Hypothalamus (tissue), 51 donors: ENCODE measurements around the gene DNAJB2.

Source experiments
- DNase-seq, 51 donors: peaks; one replicate each; lab custom pipeline; 2025; lab: John Stamatoyannopoulos, UW

Gene DNAJB2

DNA sequence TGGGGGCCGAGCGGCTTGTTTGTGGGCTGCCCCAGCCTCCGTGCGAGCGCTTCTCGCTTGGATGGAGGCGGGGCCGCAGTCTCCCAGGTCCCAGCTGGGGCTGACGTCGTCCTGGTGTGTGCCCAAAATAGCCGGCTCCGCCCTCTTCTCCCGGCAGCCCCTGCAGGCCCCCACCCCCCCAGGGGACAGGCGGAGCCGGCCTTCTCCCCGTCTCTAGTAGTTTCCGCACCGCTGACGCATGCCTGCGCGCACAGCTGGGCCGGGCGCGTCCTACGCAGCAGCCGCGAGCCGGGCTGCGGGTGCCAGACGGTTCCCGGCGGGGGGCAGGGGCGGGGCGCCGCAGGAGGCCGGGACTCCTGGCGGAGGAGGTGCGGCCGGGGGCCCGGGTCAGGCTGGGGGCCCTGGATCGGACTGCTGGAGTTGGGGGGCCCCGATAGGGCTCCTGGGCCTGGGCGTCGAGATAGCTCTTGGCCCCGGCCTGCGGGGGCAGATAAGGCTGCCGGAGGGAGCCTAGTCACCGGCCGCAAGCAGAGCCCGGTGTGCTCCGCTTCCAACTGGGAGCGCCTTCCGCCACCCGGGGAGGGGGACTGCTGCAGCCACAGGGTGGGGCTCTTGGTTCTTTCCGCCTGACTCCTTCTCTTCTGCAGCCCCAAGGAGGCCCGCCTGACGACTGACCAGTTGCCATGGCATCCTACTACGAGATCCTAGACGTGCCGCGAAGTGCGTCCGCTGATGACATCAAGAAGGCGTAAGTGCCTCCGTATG lies at the start of gene DNAJB2:
Gene DNAJB2, plus strand, starts transcription at position 216 of the 765 bp plus-strand sequence. Its CDS starts 468 bp downstream, at position 684.
- peak; percentile 71 to 99 (median 98) for DNase-seq

DNA sequence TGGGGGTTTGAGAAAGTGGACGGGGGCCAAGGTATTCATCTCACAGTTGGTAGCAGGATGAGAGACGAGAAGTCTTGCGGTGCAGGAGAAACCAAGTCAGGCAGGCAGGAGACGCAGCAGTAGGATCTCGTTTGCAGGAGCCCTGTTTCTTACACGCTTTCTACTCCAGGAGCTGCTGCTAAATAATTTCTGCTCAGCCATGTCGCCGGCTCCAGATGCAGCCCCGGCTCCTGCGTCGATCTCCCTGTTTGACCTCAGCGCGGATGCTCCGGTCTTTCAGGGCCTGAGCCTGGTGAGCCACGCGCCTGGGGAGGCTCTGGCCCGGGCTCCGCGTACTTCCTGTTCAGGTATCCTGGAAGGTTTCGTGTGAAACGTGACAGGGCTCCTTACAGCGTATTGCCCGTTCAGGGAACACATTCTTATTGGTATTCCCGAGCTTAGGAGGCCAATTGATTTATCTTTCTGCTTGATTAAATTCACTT lies 49.1 kb upstream of the DNAJB2 start:
- peak in 5 of 51 donors; percentile 23 to 59 (median 44) for DNase-seq

DNA sequence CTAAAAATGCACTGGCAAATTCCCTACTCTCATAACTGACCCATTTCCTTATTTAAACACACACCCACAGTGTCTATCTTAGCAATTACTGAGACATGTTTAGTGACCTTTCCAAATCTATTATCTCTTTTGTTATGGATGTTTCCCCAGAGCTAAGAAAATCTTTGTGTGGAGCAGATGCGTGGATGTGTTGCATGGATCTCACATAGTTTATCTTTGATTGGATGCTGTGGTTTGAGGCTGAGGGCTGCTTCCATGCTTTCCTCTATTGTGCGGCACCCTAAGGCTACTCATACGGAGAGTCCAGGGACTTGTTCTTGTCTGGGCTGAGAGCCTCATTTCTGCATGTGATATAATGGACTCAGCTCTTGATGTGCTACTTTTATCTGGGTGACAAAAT lies 44.8 kb upstream of the DNAJB2 start:
- DNase-seq: no peak

DNA sequence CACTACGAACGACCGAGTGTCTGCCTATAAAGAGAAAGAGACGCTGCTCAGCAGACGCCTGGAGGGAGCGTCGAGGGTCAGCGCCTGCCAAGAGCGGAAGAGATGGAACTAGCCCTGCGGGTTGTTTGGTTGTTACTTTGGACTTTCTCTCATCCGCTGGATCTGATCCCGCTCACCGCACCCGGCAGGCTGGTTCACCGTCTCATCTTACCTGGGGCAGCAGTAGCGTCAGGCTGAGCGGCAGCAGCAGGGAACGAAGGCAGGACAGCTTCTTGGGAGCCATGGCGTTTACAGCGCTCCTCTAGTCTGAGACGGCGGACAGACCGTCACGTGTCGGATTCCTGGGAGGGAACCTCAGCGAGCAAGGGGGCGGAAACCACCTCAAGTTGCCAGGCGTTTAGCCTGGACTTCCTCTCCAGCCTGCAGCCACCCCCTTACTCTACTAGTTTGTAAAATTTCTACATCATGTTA lies 35.8 kb upstream of the DNAJB2 start:
- DNase-seq: no peak

DNA sequence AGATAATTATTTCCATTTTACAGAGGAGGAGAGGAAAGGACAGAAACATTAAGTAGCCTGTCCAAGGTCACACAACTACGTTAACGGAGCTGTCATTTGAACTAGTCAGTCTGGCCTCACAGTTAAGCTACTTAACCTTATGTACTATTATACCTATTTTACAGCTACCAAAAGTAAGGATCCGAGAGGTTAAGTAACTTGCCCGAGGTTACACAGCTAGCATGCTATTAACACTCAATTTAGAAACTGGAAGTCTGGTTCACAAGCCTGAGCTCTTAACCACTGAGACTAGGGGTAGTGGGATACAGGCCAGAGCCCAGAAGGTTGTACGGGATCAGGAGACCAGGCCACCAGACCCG lies 34.4 kb upstream of the DNAJB2 start:
- no peak for DNase-seq

DNA sequence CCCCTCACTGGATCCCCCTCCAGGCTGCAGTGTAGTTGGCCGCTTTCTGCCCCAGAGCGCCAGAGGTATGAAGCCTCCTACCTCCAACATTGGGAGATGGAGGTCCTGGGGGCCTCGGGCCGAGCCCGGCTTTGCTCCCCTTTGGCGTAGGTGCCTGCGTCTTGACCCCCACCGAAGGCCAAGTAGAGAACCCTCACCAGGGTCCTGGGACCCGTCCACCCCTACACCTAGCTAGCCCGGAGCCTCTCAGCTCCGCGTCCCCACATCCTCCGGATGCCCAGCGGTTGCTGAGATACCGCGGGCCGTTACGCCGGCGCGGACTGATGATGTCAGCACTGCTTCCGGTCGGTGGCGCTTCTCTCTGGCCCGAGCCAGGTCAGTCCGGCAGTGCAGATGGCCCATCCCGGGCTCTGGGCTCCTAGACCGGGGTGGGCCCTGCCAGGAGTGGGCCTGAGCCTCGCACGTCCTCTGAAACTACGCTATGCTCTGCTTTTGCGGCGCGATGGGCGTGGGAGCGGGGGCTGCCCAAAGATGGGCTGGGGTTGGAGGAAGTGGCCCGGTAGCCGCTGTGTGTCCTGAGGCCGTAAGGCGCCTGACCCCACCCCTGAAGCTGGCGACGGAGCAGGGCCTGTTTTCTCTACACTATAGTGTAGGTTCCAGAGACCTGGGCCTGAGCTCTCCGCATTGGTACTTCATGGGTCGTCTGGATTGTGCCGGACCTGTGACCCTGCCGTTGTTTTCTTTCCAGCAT lies 33.8 kb upstream of the DNAJB2 start, which contains the start of the genes GLB1L and STK16:
Gene GLB1L, minus strand, starts transcription at position 297 of the 751 bp plus-strand sequence. CDS start 1,871 bp downstream, outside the sequence.
Gene STK16, plus strand, starts transcription at position 332 of the 751 bp plus-strand sequence. CDS start 521 bp downstream, outside the sequence.
- DNase-seq: peak; percentile 36 to 97 (median 88)

DNA sequence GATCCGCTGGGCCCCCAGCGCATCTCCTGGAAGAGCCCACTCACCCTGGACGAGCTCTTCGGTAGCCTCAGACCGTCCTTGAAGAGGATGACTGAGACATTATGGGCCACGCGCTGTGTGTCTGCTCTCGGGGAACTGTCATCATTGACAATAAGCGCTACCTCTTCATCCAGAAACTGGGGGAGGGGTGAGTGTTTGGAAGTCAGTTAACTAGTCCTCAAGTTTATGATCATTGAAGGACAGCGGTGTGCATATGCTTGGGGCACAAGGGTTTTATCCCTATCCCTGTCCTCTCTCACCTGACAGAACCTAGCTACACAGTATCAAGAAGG lies 33.3 kb upstream of the DNAJB2 start:
- no peak for DNase-seq

DNA sequence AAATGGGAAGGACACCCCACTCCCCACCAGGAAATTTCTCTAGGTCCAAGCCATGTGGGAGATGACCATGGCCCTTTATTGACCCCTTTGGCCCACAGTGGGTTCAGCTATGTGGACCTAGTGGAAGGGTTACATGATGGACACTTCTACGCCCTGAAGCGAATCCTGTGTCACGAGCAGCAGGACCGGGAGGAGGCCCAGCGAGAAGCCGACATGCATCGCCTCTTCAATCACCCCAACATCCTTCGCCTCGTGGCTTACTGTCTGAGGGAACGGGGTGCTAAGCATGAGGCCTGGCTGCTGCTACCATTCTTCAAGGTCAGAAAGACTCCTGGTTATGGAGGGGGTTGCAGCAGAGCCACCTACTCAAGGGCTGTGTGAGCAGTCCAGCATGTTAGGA lies 32.6 kb upstream of the DNAJB2 start:
- no peak for DNase-seq

DNA sequence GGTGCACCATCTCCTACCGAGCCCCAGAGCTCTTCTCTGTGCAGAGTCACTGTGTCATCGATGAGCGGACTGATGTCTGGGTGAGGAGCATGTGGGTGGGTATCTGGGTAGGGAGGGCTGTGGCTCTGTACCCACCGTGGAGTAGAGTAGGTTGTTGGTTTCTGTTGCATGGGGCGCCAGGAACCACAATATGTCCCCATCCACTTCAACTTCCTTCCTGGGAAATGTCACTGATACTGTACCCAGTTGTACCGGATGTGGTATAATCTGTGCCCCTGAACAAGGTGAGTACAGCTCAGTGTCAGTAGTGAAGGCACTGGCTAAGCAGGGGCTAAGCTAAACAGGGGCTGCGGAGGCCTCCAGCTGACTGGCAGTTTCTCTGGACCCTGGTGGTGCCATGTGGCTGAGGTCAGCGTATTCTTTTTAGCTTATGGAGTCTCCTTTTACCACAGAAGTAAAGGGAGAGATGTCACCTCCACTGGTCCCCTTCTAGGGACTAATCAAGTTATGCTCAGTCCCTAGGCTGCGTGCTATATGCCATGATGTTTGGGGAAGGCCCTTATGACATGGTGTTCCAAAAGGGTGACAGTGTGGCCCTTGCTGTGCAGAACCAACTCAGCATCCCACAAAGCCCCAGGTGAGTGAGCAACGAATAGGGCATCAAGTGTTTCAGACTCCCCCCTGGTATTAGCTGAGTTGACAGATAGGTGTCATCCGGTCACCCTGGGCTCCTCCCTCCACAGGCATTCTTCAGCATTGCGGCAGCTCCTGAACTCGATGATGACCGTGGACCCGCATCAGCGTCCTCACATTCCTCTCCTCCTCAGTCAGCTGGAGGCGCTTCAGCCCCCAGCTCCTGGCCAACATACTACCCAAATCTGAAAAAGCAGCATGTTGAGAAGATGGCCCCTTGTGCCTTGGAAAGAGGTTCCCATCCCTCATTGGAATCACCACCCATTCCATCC lies 31.2 kb upstream of the DNAJB2 start:
- DNase-seq: no peak

DNA sequence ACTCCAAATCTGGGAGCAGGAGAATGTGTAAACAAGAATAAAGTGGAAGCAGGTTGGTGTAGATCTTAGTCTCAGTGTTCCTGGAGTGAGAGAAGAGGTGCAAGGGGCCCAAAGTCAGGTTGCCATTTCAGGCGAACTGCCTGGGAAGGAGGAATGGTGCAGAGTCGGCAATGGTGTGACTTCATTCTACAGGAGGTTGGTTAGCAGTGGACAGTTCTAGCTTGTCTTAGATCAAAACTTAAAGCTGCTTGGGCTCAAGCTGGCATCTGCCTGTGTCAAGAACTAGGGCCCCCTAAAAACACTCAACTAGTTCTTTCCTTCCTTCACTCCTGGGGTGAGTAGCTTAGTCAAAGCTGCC lies 30.3 kb upstream of the DNAJB2 start:
- no peak for DNase-seq

DNA sequence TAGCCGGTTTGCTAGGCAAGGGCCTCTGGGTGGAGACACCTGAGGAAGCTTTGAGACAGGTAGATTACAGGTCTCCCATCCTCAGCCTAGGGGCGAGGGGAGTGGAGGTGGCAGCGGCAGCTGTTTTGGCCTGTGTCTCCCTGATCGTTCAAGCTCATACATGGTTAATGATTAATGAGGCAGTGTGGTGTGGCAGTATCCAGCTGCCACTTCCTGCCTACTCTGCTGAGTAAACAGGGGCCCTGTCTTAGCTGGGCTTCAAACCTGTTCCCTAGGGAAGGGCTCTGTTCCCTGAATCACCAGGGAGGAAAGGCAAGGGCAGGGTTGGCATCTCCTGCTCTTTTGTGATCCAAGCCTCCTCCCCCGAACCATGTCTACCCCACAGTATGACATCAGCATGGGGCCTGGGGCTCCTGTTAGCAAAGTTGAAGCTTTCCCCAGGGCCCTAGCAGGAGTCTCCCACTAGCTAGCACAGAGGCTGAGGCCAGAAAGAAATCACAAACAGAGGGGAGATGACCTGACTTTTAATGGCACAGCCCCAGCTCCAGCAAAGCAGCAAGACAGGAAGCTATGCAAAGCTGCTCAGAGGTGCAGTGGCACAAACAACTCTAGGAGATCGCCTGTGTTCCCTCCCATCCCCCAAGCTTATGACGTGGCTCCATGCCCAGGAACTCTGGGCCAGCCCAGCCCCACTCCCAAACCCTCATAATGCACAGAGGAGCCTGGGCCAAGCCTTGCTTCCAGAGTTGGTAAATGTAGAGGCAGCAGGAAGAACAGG lies 29.8 kb upstream of the DNAJB2 start:
- peak in 39 of 51 donors; percentile 8 to 87 (median 54) for DNase-seq

DNA sequence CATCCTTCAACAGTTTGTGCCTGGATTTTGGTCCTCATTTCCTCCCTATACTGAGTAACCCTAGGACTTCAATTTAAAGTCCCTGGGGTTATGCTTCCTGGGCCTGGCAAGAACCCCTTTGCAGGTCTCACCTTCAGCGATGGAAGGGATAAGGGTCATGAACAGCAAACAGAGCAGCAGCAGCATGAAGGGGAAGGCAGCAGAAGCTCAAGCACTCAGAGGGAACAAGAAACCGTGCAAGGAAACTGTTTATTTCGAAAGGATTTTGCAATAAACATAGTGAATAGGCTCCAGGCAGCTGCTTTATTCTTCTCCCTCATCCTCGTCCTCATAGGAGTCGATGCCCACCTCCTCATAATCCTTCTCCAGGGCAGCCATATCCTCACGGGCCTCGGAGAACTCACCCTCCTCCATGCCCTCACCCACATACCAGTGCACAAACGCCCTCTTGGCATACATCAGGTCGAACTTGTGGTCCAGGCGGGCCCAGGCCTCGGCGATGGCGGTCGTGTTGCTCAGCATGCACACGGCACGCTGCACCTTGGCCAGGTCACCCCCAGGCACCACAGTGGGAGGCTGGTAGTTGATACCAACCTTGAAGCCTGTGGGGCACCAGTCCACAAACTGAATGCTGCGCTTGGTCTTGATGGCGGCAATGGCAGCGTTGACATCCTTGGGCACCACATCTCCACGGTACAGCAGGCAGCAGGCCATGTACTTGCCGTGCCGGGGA lies 29.0 kb upstream of the DNAJB2 start:
- DNase-seq: no peak

DNA sequence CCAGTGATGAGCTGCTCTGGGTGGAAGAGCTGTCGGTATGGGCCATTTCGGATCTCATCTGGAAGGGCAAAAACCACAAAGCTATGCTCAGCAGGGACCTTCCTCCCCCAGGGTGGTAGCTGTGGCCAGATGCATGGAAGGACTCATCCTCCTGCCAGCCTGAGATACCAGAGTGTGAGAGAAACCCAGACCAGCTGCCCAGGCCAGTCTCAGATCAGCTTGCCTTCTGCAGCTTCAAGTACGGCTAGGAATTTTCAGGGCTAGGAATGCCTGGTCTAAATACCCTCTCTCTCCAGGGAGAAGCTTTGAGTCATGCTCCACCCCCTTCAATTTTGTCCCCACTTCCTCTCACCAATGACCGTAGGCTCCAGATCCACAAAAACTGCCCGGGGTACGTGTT lies 27.5 kb upstream of the DNAJB2 start:
- DNase-seq: no peak

DNA sequence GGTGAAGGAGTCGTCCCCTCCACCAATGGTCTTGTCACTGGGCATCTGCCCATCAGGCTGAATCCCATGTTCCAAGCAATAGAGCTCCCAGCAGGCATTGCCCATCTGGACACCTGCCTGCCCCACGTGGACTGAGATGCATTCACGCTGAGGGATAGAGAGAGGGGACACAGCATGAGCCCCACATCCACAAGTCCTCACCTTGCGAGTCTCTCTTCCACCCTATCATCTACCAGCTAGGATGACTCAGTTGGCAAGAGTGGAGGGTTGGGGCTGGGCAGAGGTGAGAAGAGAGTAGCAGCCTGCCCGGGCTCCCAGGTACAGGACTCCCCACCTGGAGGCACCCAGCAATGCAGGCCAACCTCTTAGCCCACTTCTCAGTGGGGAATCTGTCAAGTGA lies 27.1 kb upstream of the DNAJB2 start:
- DNase-seq: no peak

DNA sequence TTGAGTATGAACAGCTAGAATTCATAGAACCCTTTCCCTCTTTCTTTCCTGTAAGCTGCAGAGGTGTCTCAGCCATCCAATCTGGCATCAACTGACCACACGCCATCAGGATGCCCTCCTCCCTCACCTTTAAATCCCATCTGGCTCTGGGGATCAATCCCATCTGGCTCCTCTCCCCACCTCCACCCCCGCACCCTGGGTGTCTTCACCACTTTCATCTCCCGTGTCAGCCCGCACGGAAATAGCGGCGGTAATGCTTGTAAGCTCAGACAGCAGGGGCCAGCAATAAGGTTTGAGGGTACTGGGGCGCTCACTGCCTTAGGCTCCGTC lies 26.6 kb upstream of the DNAJB2 start:
- DNase-seq: peak in 1 of 51 donors; percentile 12

DNA sequence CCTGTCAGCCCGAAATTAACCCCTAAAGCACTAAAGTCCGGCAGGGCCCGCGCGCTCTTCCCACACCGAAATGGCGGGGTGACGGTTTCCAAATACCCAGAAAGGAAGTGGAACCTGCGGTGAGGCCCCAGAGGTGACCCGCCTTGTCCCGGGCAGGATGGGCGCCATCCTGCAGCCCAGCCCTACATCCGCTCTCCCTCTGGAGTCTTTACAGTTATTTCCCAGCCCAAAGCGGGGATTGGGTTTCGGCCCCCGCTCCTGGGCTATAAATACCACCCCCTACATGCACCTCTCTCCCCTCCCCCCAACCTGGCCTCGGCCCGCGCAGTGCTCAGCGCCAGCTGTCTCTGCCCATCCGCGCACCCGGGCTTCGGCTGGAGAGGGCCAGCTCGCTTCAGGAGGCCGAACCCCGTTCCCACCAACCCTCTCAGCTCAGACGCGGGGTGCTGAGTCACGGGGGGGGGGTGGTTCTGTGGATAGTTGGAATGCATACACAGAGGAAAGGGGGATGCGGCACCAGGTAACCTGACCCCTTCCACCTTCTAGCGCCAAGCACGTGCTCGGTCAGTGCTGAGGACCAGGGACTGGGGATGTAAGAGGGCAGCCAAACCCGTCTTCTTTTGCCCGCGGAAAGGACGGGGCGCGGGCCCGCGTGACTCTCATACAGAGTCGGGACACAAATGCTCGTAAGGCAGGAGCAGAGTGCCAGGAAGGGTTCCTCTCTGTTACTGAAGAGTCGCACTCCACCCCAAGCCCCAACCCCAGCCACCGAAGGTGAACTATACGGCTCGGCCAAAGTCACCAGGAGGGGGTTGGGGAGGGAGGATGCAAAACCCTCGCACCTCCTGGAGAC lies 26.0 kb upstream of the DNAJB2 start, which contains the start of gene TUBA4B:
Gene TUBA4B, plus strand, starts transcription at position 344 of the 853 bp plus-strand sequence. Its CDS starts 165 bp downstream, at position 509.
- peak in 18 of 51 donors; percentile 14 to 52 (median 38) for DNase-seq

DNA sequence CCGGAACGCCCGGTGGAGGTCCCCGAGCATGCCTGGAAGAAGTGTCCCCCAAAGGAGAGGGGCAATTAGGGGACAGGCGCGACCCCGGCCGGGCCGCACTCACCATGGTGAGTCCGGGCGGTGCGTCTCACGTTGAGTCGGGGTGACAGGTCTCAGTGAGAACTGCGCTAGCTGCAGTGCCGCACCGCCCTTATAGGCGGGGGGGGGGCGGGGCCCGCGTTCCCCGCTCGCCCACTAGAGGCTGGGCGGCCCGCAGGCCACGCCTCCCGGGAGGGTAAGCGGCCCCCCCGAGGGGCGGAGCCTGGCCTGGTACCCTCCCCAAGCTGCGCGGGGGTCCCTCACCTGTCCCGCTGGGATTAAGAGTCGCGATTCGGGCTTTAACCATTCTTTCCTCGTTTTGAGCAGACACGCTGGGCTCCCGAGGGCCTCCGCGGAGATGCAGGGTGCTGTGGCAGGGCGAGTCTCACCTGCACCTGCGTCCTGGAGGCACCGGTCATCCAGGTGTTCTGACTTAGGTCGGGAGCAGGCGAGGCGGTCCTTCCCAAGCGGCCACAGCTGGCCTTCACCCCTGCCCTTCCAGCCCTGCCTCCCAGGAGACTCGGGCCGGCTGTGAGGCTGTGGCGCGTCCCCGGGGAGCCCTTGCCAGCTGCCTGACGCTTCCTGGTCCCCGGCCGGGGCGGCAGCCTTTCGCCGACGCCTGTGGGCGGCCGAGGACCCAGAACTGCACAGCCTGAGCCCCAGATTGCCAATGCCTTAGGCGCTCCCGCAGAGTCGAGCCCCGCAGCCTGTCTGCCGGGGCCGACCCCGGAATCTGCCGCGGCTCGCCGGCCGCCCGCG lies 25.2 kb upstream of the DNAJB2 start, which contains the start of gene TUBA4A:
Gene TUBA4A, minus strand, starts transcription at position 166 of the 837 bp plus-strand sequence. Its CDS starts 60 bp downstream, at position 106.
- DNase-seq: peak in 48 of 51 donors; percentile 21 to 88 (median 72)
